K562 (cell line): ENCODE results near the gene CDC42BPB. TPM values are rescaled to one million over a fixed set of nuclear protein-coding genes. Genes with fewer than 3 reads are reported as not detected.

Experiments used
- ATAC-seq: fragments of 200-7000 bp; cut with Tn5 transposase; 3 replicates; pipeline ENCODE4 v1.9.1; 2020; ENCODE audit warnings: moderate library complexity
- BruUV-seq: library from RNA; stranded (reverse); fragments of 400-500 nt; replicated peaks from 2 replicates; lab custom pipeline; 2021; lab: Mats Ljungman, UMichigan
- CTCF ChIA-PET: fragments of 300-600 bp; formaldehyde crosslinking; extraction: SDS; loops from one replicate; lab custom pipeline; 2021; ENCODE audit warnings: low intra/inter-chr PET ratio; lab: Yijun Ruan, JAX
- POLR2A ChIA-PET: fragments of 300-600, 350-650 bp; sonication (Branson Sonifier 250); formaldehyde crosslinking; extraction: SDS; loops from one replicate; lab custom pipeline; 2021; ENCODE audit warnings: antibody characterized with exemption, inconsistent platforms; lab: Yijun Ruan, JAX
- DNase-seq, 4 experiments: peaks; one replicate each; pipeline versions ENCODE4 v3.0.0 to v3.0.0-alpha.2; 2011 to 2018; ENCODE audit warnings: low spot score in 3 of 4, mixed read lengths in 3 of 4; ENCODE audit errors: extremely low read depth in 1 of 4
- FAIRE-seq: peaks from 2 replicates; lab custom pipeline; 2011; peaks lifted over from hg19 to GRCh38; lab: Jason Lieb, UNC
- H2AFZ ChIP-seq: 2 replicates; pipeline ENCODE4 v1.6.0; 2011; ENCODE audit warnings: low read depth, low read length, control low read depth, inconsistent platforms
- H3K27ac ChIP-seq: fragments of 200-600 bp; 3 replicates; pipeline ENCODE4 v1.8.0; 2011; ENCODE audit warnings: low read depth, mild to moderate bottlenecking, control low read depth, inconsistent platforms, low read length, moderate library complexity, mixed read lengths; ENCODE audit errors: extremely low read depth
- H3K27me3 ChIP-seq, 2 experiments: fragments of 300-600 bp in 1 of 2; 2 replicates in 1 of 2; 3 replicates in 1 of 2; pipeline versions ENCODE4 v1.6.0 to v1.8.0; 2011; ENCODE audit warnings: inconsistent platforms in 2 of 2, low read length in 2 of 2, mild to moderate bottlenecking in 1 of 2, mixed read lengths in 1 of 2, moderate library complexity in 1 of 2; ENCODE audit not compliant: control insufficient read depth in 2 of 2, insufficient read depth in 2 of 2
- H3K36me3 ChIP-seq: fragments of 300-600 bp; 3 replicates; pipeline ENCODE4 v1.8.0; 2011; ENCODE audit warnings: mild to moderate bottlenecking, low read length, inconsistent platforms; ENCODE audit not compliant: control insufficient read depth, insufficient read depth
- H3K4me1 ChIP-seq, 2 experiments: fragments of 200-600 bp in 1 of 2; replicated peaks in 1 of 2; 2 replicates in 1 of 2; 3 replicates in 1 of 2; pipeline versions ENCODE4 v1.5.1 to v1.8.0; 2011; ENCODE audit warnings: inconsistent platforms in 2 of 2, low read length in 2 of 2, mild to moderate bottlenecking in 1 of 2, mixed read lengths in 1 of 2, moderate library complexity in 1 of 2; ENCODE audit not compliant: control insufficient read depth in 2 of 2, insufficient read depth in 2 of 2
- H3K4me2 ChIP-seq: 2 replicates; pipeline ENCODE4 v1.6.1; 2011; ENCODE audit warnings: low read length, control low read depth, inconsistent platforms, mixed read lengths; ENCODE audit not compliant: insufficient read depth
- H3K4me3 ChIP-seq: fragments of 200-600 bp; sonication (generic), shearing (Covaris generic); 2 replicates; pipeline ENCODE4 v1.5.1; 2016; ENCODE audit warnings: control low read depth, inconsistent platforms
- H3K79me2 ChIP-seq: fragments of 200-600 bp; 3 replicates; pipeline ENCODE4 v1.8.0; 2011; ENCODE audit warnings: low read length, inconsistent platforms; ENCODE audit not compliant: control insufficient read depth, insufficient read depth
- H3K9ac ChIP-seq, 2 experiments: 2 replicates each; pipeline versions ENCODE4 v1.6.0 to v1.6.1; 2011; ENCODE audit warnings: low read depth in 2 of 2, low read length in 2 of 2, control low read depth in 1 of 2, inconsistent platforms in 1 of 2, mild to moderate bottlenecking in 1 of 2, mixed read lengths in 1 of 2; ENCODE audit not compliant: insufficient read depth in 1 of 2
- H3K9me1 ChIP-seq: one replicate; pipeline ENCODE4 v1.6.0; 2011; ENCODE audit warnings: inconsistent platforms, mild to moderate bottlenecking, low read length, moderate library complexity; ENCODE audit not compliant: control insufficient read depth, insufficient read depth
- H3K9me3 ChIP-seq: replicated peaks from 2 replicates; pipeline ENCODE4 v1.5.1; 2011; ENCODE audit warnings: low read depth, low read length, inconsistent platforms; ENCODE audit not compliant: control insufficient read depth, insufficient read depth
- H4K20me1 ChIP-seq: replicated peaks from 2 replicates; pipeline ENCODE4 v1.6.1; 2011; ENCODE audit warnings: low read length, inconsistent platforms, mixed read lengths; ENCODE audit not compliant: control insufficient read depth, insufficient read depth
- DIDO1 ChIP-seq: fragments of 450-650 bp; IDR thresholded peaks from 2 replicates; pipeline ENCODE4 v1.6.1; 2016; ENCODE audit warnings: low read depth, missing biosample characterization, missing genetic modification characterization
- EZH2 ChIP-seq: IDR thresholded peaks from 2 replicates; pipeline ENCODE4 v1.6.1; 2012; ENCODE audit warnings: low read depth, mild to moderate bottlenecking, inconsistent platforms, low read length, borderline replicate concordance
- FOXJ3 ChIP-seq: sonication (generic); formaldehyde crosslinking; IDR thresholded peaks from 2 replicates; pipeline ENCODE4 v1.4.0; 2020; ENCODE audit warnings: mild to moderate bottlenecking, missing genetic modification reagents
- RBM22 ChIP-seq: fragments of 200-400 bp; formaldehyde crosslinking; IDR thresholded peaks from 2 replicates; pipeline ENCODE4 v1.6.1; 2018; ENCODE audit warnings: low read length, low read depth; ENCODE audit not compliant: poor library complexity, severe bottlenecking
- ZNF778 ChIP-seq: fragments of 450-650 bp; formaldehyde crosslinking; IDR thresholded peaks from 2 replicates; pipeline ENCODE4 v1.4.0; 2020; ENCODE audit warnings: mild to moderate bottlenecking, moderate library complexity
- WGBS: fragments of 100-300 bp; shearing (Covaris generic); methylation state at CpG from one replicate; pipeline ENCODE4 v1.1.6; 2016; ENCODE audit warnings: low coverage, mixed read lengths; ENCODE audit not compliant: insufficient coverage; ENCODE audit errors: missing lambda C conversion rate; 5-methylcytosine and 5-hydroxymethylcytosine counted together
- in situ Hi-C: fragments of 300-500 bp; cut with MboI; formaldehyde crosslinking; loops from 4 replicates; pipeline ENCODE4 v1.15.0; 2018; ENCODE audit warnings: inconsistent platforms, mixed read lengths
- intact Hi-C: fragments of 100-400 bp; cut with micrococcal nuclease; formaldehyde crosslinking; loops from 2 replicates; pipeline ENCODE4 v1.14.2; 2022
- polyA plus RNA-seq, 8 experiments: library from polyadenylated mRNA; depleted of rRNA in 4 of 8; stranded (reverse) in 5 of 8; unstranded in 3 of 8; fragments of >200 nt; fragmentation: Nextera tagmentation in 2 of 8; fragmentation: Illumina TruSeq in 1 of 8; extraction: Ambion mirVana in 2 of 8; extraction: Trizol in 1 of 8; gene quantifications; 2 replicates each; pipeline versions ENCODE4 v1.2.1 to v1.2.3, GENCODE V29; 2011 to 2014; ENCODE audit warnings: inconsistent platforms in 1 of 8, missing spikeins in 1 of 8
- total RNA-seq, 7 experiments: library from RNA; depleted of rRNA in 6 of 7; stranded (reverse); fragments of >200 nt in 6 of 7; fragmentation: Illumina TruSeq in 2 of 7; extraction: Trizol in 2 of 7; gene quantifications; 2 replicates each; pipeline versions ENCODE4 v1.2.1 to v1.2.3, GENCODE V29; 2011 to 2021; ENCODE audit warnings: low replicate concordance in 1 of 7
- TF ChIP-seq, protein P1 (sequence below): sonication (generic); formaldehyde crosslinking; IDR thresholded peaks from 2 replicates; pipeline ENCODE4 v1.8.0; 2023; ENCODE audit warnings: missing genetic modification reagents, mild to moderate bottlenecking, borderline replicate concordance

The CDC42BPB gene
- total and polyA plus RNA-seq, 9 of the 15 experiments (the other 6 are each of a cell fraction or from before 2014, with no cell fraction given) = 0.07 to 24.3 (median 12.6) TPM

DNA sequence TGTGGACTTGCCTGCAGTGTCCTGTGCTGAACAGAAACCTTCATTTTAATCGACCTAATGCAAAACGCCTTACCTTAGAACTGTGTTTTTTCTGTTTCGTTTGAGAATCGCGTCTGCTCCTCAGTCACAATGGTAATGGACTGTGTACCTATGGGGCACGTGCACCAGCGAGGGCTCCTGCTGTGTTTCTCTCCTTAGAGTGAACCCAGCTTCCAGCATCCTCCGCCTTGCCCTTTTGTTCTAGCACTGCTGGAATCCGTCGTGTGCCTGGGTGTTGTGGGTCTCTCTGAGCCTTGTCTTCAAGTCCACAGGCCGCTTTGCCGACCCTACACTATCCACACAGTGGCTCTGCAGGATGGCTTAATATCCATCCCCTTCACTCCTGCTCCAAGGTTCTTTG is 131.2 kb downstream of the CDC42BPB start:
- BruUV-seq = no TSS peak
- TF ChIP-seq FOXJ3 (CRISPR knock-in tag) = no peak
- TF ChIP-seq RBM22 = no peak
- TF ChIP-seq EZH2 = no peak
- TF ChIP-seq, protein P1, sequence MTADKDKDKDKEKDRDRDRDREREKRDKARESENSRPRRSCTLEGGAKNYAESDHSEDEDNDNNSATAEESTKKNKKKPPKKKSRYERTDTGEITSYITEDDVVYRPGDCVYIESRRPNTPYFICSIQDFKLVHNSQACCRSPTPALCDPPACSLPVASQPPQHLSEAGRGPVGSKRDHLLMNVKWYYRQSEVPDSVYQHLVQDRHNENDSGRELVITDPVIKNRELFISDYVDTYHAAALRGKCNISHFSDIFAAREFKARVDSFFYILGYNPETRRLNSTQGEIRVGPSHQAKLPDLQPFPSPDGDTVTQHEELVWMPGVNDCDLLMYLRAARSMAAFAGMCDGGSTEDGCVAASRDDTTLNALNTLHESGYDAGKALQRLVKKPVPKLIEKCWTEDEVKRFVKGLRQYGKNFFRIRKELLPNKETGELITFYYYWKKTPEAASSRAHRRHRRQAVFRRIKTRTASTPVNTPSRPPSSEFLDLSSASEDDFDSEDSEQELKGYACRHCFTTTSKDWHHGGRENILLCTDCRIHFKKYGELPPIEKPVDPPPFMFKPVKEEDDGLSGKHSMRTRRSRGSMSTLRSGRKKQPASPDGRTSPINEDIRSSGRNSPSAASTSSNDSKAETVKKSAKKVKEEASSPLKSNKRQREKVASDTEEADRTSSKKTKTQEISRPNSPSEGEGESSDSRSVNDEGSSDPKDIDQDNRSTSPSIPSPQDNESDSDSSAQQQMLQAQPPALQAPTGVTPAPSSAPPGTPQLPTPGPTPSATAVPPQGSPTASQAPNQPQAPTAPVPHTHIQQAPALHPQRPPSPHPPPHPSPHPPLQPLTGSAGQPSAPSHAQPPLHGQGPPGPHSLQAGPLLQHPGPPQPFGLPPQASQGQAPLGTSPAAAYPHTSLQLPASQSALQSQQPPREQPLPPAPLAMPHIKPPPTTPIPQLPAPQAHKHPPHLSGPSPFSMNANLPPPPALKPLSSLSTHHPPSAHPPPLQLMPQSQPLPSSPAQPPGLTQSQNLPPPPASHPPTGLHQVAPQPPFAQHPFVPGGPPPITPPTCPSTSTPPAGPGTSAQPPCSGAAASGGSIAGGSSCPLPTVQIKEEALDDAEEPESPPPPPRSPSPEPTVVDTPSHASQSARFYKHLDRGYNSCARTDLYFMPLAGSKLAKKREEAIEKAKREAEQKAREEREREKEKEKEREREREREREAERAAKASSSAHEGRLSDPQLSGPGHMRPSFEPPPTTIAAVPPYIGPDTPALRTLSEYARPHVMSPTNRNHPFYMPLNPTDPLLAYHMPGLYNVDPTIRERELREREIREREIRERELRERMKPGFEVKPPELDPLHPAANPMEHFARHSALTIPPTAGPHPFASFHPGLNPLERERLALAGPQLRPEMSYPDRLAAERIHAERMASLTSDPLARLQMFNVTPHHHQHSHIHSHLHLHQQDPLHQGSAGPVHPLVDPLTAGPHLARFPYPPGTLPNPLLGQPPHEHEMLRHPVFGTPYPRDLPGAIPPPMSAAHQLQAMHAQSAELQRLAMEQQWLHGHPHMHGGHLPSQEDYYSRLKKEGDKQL (CRISPR knock-in tag) = no peak
- no peak for TF ChIP-seq DIDO1 (tag)
- no peak for TF ChIP-seq ZNF778 (CRISPR knock-in tag)
- CTCF ChIA-PET = no interaction called here
- no peak overlapping the region; a peak in 1 of 4 replicates for H3K9ac ChIP-seq
- H3K4me3 ChIP-seq = no peak overlapping the region
- POLR2A ChIA-PET = no interaction called here
- intact Hi-C loops = no loop called here
- H3K9me3 ChIP-seq = no peaks in the 10 kb centered on the region
- H3K4me1 ChIP-seq = peaks cover 0 to 37% of the 10 kb centered on the region in 2 experiments; a peak in 3 of 5 replicates
- H2AFZ ChIP-seq = no peak overlapping the region
- in situ Hi-C loops = no loop called here
- no peak overlapping the region for H3K27ac ChIP-seq
- ATAC-seq = no peak
- 22% methylated on average over 12 of the region's 12 CpGs for WGBS
- H3K9me1 ChIP-seq = no peaks in the 10 kb centered on the region
- H3K4me2 ChIP-seq = no peak overlapping the region
- DNase-seq = no peak
- H3K27me3 ChIP-seq = peaks cover 0 to 10% of the 10 kb centered on the region in 2 experiments; a peak in 1 of 5 replicates
- H3K36me3 ChIP-seq = no peaks in the 10 kb centered on the region
- no peaks in the 10 kb centered on the region for H4K20me1 ChIP-seq
- no peaks in the 10 kb centered on the region for H3K79me2 ChIP-seq
- no peak for FAIRE-seq
